Endodermal cell (in vitro differentiated cells): ENCODE measurements around the gene RFX5. TPM values are rescaled to one million over a fixed set of nuclear protein-coding genes. Genes with fewer than 3 reads are reported as not detected.

Experiments
- DNase-seq: peaks from one replicate; pipeline ENCODE4 v3.0.0-alpha.2; 2017
- H3K27ac ChIP-seq: 2 replicates; pipeline ENCODE4 v1.5.1; 2013; ENCODE audit warnings: mild to moderate bottlenecking, low read depth, low read length, moderate library complexity
- H3K27me3 ChIP-seq: 2 replicates; pipeline ENCODE4 v1.6.1; 2013; ENCODE audit warnings: mild to moderate bottlenecking, low read length, moderate library complexity; ENCODE audit not compliant: insufficient read depth, control insufficient read depth, poor library complexity, severe bottlenecking
- H3K36me3 ChIP-seq: 2 replicates; pipeline ENCODE4 v1.7.0; 2013; ENCODE audit warnings: mild to moderate bottlenecking, low read length, moderate library complexity; ENCODE audit not compliant: control insufficient read depth, insufficient read depth
- H3K4me1 ChIP-seq: one replicate; pipeline ENCODE4 v1.7.0; 2013; ENCODE audit warnings: low read length; ENCODE audit not compliant: control insufficient read depth, insufficient read depth
- H3K4me3 ChIP-seq: 2 replicates; pipeline ENCODE4 v1.5.1; 2013; ENCODE audit warnings: mild to moderate bottlenecking, low read length, moderate library complexity
- H3K9ac ChIP-seq: 2 replicates; pipeline ENCODE4 v1.6.1; 2013; ENCODE audit warnings: mild to moderate bottlenecking, low read length, moderate library complexity; ENCODE audit not compliant: poor library complexity, severe bottlenecking; ENCODE audit errors: extremely low read depth
- H3K9me3 ChIP-seq: 2 replicates; pipeline ENCODE4 v1.6.1; 2013; ENCODE audit warnings: mild to moderate bottlenecking, low read length, moderate library complexity; ENCODE audit not compliant: control insufficient read depth
- H3K27ac Mint-ChIP-seq: 2 replicates; pipeline ENCODE4 v1.8.0; 2020; ENCODE audit warnings: mixed read lengths
- H3K27me3 Mint-ChIP-seq: 2 replicates; pipeline ENCODE4 v1.8.0; 2021; ENCODE audit warnings: mild to moderate bottlenecking, mixed read lengths; ENCODE audit not compliant: insufficient read depth
- H3K36me3 Mint-ChIP-seq: 2 replicates; pipeline ENCODE4 v1.8.0; 2020; ENCODE audit warnings: low read depth, mixed read lengths
- H3K4me1 Mint-ChIP-seq: 2 replicates; pipeline ENCODE4 v1.8.0; 2020; ENCODE audit warnings: mixed read lengths
- H3K4me3 Mint-ChIP-seq: 2 replicates; pipeline ENCODE4 v1.8.0; 2020; ENCODE audit warnings: mild to moderate bottlenecking, moderate library complexity, mixed read lengths
- H3K9me3 Mint-ChIP-seq: 2 replicates; pipeline ENCODE4 v1.8.0; 2020; ENCODE audit warnings: mild to moderate bottlenecking, mixed read lengths
- WGBS, 2 experiments: methylation state at CpG; one replicate each; pipeline versions ENCODE4 v1.1.5 to v1.1.7; 2013; ENCODE audit warnings: missing lambda C conversion rate in 2 of 2, mixed read lengths in 1 of 2; ENCODE audit not compliant: insufficient coverage in 1 of 2, insufficient read length in 1 of 2; 5-methylcytosine and 5-hydroxymethylcytosine counted together
- total RNA-seq, 2 donors: library from RNA; stranded (reverse); fragmentation: NEBNext Ultra II Directional in 1 of 2; extraction: Animal tissue kit (Norgen Biotek cat#: 25700) in 1 of 2; gene quantifications; 2 replicates in 1 of 2; 3 replicates in 1 of 2; pipeline ENCODE4 v1.2.1, GENCODE V29; 2021
- TF ChIP-seq, protein P1 (sequence below): fragments of 200-600 bp; sonication (generic); conservative IDR thresholded peaks from 2 replicates; pipeline ENCODE4 v1.5.0; 2021; ENCODE audit warnings: antibody characterized with exemption, mild to moderate bottlenecking

The RFX5 gene
- total RNA-seq, 2 donors from 2014 or later, result 57.7 to 72.1 TPM

GRCh38 chr1:151290709-151291303 lies 56.2 kb downstream of the RFX5 start:
- H3K4me1 Mint-ChIP-seq, result no peaks in the 10 kb centered on the region
- H3K4me3 Mint-ChIP-seq, result no peak overlapping the region
- Histone ChIP-seq H3K27me3 (no peaks in the 10 kb centered on the region), H3K9ac (no peak overlapping the region), H3K9me3 (no peaks in the 10 kb centered on the region), H3K27ac (no peak overlapping the region), H3K4me1 (no peaks in the 10 kb centered on the region), H3K4me3 (no peak overlapping the region), H3K36me3 (peaks cover 74% of the 10 kb centered on the region)
- no peaks in the 10 kb centered on the region for H3K27me3 Mint-ChIP-seq
- 93 to 98% methylated on average over 7 to 19 of the region's 19 CpGs for whole genome bisulfite sequencing, 2 experiments
- H3K9me3 Mint-ChIP-seq, result no peaks in the 10 kb centered on the region
- no peak for DNase-seq
- H3K36me3 Mint-ChIP-seq, result peaks cover 59% of the 10 kb centered on the region
- H3K27ac Mint-ChIP-seq, result no peak overlapping the region
- TF ChIP-seq, protein P1, sequence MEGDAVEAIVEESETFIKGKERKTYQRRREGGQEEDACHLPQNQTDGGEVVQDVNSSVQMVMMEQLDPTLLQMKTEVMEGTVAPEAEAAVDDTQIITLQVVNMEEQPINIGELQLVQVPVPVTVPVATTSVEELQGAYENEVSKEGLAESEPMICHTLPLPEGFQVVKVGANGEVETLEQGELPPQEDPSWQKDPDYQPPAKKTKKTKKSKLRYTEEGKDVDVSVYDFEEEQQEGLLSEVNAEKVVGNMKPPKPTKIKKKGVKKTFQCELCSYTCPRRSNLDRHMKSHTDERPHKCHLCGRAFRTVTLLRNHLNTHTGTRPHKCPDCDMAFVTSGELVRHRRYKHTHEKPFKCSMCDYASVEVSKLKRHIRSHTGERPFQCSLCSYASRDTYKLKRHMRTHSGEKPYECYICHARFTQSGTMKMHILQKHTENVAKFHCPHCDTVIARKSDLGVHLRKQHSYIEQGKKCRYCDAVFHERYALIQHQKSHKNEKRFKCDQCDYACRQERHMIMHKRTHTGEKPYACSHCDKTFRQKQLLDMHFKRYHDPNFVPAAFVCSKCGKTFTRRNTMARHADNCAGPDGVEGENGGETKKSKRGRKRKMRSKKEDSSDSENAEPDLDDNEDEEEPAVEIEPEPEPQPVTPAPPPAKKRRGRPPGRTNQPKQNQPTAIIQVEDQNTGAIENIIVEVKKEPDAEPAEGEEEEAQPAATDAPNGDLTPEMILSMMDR, result no peak

Other genes starting within 250 kb of the RFX5 start
- gene SEMA6C, start 200.6 kb downstream of the RFX5 start, total RNA-seq, result 10 to 100 TPM; 23.8 to 26.5 TPM
- not detected for gene TNFAIP8L2, start 190.6 kb downstream of the RFX5 start, total RNA-seq
- 10 to 100 TPM in 1 of 2 donors, 1 to 10 TPM in 1; 9.1 to 13.0 TPM for gene LYSMD1, start 181.3 kb downstream of the RFX5 start, total RNA-seq
- 10 to 100 TPM; 41.1 to 44.8 TPM for gene SCNM1, start 181.1 kb downstream of the RFX5 start, total RNA-seq
- gene TMOD4, start 171.3 kb downstream of the RFX5 start, total RNA-seq, result 1 to 10 TPM; 1.0 to 1.9 TPM
- 100 to 1,000 TPM in 1 of 2 donors, 10 to 100 TPM in 1; 79.4 to 103 TPM for gene VPS72, start 157.1 kb downstream of the RFX5 start, total RNA-seq
- 100 to 1,000 TPM; 102 to 144 TPM for gene PIP5K1A, start 148.7 kb downstream of the RFX5 start, total RNA-seq
- 100 to 1,000 TPM; 188 to 205 TPM for gene PSMD4, start 92.5 kb downstream of the RFX5 start, total RNA-seq
- gene ZNF687, start 65.0 kb downstream of the RFX5 start, total RNA-seq, result 10 to 100 TPM; 43.0 to 49.8 TPM
- gene PI4KB, start 19.8 kb downstream of the RFX5 start, total RNA-seq, result 10 to 100 TPM; 34.3 to 37.5 TPM
- gene SELENBP1, start 25.5 kb upstream of the RFX5 start, total RNA-seq, result 10 to 100 TPM; 35.4 to 39.2 TPM
- gene PSMB4, start 52.3 kb upstream of the RFX5 start, total RNA-seq, result 100 to 1,000 TPM; 327 to 333 TPM
- 100 to 1,000 TPM; 138 to 165 TPM for gene POGZ, start 112.2 kb upstream of the RFX5 start, total RNA-seq
- 10 to 100 TPM; 39.7 to 39.9 TPM for gene CGN, start 164.1 kb upstream of the RFX5 start, total RNA-seq
- 10 to 100 TPM; 12.7 to 18.3 TPM for gene TUFT1, start 193.1 kb upstream of the RFX5 start, total RNA-seq